Activated CD4-positive, alpha-beta T cell treated with anti-CD3 and anti-CD28 coated beads, Interleukin-2, amount 50 U/mL, for 48 hours (primary cell): ENCODE data around the gene RELN.

Experiments used
- DNase-seq, 2 experiments: peaks; one replicate each; pipeline ENCODE4 v3.0.0-alpha.2; 2020

RELN gene

DNA sequence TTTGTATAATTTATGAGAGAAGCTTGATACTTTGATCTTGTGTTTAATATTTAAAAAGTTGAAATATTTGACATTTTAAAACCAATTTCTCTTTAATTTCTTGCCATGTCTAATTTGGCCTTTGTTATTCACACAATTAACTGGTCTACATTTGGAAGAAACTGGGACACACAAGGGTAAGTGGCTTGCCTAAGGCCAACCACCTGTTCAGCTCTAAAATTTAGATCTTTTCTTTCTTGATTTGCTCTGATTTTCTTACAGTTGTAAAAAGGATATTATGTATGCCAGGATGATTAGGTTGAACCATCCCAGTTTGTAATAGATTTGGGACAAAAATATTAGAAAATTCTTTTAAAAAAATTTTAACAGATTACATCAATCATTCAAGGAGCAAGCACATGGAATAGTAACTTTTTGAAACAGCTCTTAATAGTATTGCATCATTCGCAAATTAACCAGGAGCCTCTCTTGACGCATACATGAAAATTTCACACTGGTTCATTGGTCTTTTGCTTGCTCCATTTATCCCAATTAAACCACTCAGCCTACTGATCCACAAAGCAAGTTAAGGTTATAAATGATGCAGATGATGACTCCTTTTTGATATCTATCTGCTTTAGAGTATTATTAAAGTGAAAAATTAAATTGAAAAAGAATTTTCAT, 321.0 kb downstream of the RELN start:
- DNase-seq, result no peak

- no peak for DNase-seq
Measured at GRCh38 chr7:103666326-103666725, 323.1 kb downstream of the RELN start.

- no peak for DNase-seq
Measured at GRCh38 chr7:103664577-103664976, 324.9 kb downstream of the RELN start.

- no peak for DNase-seq
Measured at GRCh38 chr7:103660455-103661371, 328.7 kb downstream of the RELN start.

DNA sequence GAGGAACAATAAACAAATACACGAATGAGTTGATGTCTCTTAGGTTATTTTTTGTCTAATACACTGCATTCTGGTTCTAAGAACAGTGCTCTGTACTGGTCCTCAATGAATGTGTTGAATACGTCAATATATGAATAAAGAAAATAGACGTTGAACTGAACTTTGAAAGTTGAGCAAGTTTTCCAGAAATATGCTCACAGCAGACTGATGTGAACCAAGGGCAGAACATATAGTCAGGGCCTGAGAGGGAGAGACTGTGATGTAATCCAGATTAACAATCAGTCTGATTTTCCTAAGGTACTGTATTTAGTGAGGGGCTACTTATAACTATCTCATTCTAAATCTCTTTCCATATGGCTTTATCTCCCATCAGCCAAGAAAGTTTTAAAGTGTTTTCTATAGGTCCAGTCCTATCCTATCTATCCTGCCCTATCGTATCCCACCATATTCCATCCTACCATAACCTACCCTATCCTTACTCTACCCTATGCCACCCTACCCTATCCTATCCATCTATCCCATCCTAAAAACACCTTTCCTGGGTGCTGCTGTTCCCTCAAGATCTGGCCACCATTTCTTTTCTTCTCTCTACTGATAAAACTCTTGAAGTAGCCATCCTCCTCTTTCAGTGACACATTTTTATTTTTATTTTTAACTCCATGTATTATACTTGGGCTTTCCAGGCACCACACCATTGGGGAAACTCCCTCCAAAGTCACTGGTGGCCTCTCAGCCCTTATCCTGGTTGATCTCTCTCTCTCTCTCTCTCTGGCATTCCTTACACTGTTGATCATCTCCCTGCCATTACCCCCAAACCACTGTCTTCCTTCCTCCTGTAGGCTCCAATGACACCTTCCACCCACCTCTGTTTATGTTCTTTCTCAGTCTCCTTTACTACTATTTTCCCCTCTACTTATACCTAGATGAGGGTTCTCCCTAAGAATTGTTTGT, 331.1 kb downstream of the RELN start:
- no peak for DNase-seq

- no peak for DNase-seq
Measured at GRCh38 chr7:103657474-103657894, 332.0 kb downstream of the RELN start.

- DNase-seq, result no peak
Measured at GRCh38 chr7:103656221-103656620, 333.2 kb downstream of the RELN start.

- DNase-seq, result no peak
Measured at GRCh38 chr7:103651593-103652377, 337.7 kb downstream of the RELN start.

- no peak for DNase-seq
Measured at GRCh38 chr7:103649052-103649451, 340.4 kb downstream of the RELN start.

- no peak for DNase-seq
Measured at GRCh38 chr7:103648135-103648534, 341.3 kb downstream of the RELN start.

DNA sequence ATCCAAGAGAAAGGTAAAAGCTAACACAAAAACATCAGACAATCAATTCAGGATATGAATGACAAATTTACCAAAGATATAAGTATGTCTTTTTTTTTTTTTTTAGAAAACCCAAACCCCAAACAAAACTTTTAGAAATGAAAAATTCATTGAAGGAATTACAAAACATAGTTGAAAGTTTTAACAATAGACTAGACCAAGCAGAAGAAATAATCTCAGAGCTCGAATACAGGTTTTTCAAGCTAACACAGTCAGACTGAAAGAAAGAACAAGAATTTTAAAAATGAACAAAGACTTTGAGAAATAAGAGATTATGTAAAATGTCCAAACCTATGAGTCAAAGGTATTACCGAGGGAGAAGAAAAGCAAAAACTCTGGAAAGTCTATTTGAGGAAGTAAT, 345.1 kb downstream of the RELN start:
- no peak for DNase-seq

GRCh38 chr7:103640031-103640779, 349.3 kb downstream of the RELN start:
- DNase-seq, result no peak

GRCh38 chr7:103637726-103638125, 351.7 kb downstream of the RELN start:
- no peak for DNase-seq

DNA sequence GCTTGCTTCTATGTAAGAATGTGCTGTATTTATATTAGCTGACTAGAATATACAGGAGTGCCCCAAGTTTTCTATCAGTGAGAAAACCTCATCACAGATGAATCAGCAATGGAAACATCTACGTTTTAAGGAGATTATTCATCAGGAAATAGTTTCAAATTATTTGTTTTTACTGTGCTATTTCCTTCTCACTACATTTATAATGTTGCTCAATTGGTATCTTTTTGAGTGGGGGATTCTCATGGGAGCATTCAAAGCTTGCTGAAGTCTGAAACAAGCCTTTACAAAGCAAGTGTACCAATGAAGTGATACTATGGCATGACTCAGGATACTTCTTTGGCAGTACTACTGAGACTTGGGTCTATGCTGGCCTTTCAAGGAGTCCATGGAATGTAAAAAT, 352.4 kb downstream of the RELN start:
- DNase-seq, result no peak

DNA sequence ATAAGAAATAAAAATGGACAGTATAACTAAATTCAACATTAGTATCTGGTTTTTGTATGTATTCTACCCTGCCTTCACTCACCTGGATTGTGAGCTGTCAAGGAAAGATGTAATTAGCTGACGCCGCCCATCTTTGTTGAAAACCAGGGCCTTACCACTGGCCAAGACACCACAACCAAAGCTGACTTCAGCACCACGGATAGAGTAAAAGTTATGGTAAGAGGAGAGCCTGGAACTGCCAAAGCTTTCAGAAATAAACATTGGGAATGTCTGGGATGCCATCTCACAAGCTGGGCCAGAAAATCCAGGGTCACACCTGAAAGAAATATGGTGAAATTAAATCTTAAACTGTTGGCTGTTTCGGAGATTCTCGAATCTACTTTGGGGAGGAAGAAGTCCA, 353.3 kb downstream of the RELN start:
- no peak for DNase-seq

GRCh38 chr7:103632972-103633371, 356.5 kb downstream of the RELN start:
- no peak for DNase-seq

DNA sequence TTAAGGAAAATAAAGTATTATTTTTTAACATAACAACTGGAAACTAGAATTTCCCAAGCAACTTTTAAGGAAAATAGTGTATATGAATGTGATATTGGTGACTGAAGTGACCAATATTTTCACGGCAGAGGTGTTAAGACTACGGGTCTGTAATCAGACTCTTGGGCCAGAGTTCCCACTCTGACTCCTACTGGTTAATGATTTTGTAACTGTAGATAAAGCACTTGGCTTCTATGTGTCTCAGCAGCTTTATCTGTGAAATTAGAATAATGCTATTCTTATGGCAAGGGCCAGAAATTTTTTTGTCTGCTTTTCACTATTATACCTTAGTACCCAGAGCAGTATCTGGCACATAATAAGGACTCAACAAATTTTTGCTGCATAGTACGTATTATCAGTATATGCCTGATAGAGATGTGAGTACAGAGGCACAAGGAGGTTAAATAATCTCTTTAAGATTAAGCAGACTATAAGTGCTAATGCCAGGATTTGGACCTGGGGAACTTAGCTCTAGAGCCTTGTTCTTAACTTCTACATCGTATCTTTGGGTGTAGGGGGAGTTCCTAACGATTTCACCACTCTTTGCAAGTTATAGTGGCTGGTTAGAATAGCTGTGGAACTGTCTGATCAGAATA, 357.3 kb downstream of the RELN start:
- DNase-seq, result no peak

- no peak for DNase-seq
Measured at GRCh38 chr7:103630318-103630717, 359.1 kb downstream of the RELN start.

GRCh38 chr7:103628742-103629141, 360.7 kb downstream of the RELN start:
- DNase-seq, result no peak

GRCh38 chr7:103626776-103627175, 362.7 kb downstream of the RELN start:
- DNase-seq, result no peak

DNA sequence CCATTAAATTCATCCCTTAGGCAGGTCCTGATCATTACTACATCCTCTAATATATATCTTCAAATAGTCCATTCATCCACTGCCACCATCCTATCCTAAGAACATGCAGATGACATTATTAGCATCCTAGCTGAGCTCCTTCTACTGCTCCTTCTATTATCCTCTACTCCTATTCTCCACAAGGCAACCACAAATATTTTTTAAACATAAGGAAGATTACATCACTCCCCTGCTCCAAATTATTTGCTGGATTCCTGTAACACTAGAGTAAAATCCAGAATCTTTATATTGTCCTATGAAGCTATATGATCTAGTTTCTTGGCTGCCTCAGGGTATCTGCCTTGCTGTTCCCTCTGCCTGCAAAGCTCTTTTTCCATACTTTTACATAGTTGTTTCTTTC, 367.2 kb downstream of the RELN start:
- DNase-seq, result no peak
